ENCODE results near the gene SUGT1.

The SUGT1 gene

GRCh38 chr13:52723181-52723580 lies 70.5 kb downstream of the SUGT1 start:
- H3K9ac ChIP-seq (ENCODE audit: low read length) = no peak overlapping the region
- no peaks in the 10 kb centered on the region for H3K79me2 ChIP-seq (ENCODE audit: low read length)
- H3K9me3 ChIP-seq (ENCODE audit: insufficient read depth, low read length) = no peaks in the 10 kb centered on the region
- no peaks in the 10 kb centered on the region; the same call in 1 of the 2 replicates for H3K27me3 ChIP-seq (ENCODE audit: low read depth, low read length)
- no peaks in the 10 kb centered on the region for H3K36me3 ChIP-seq (replicated peaks; ENCODE audit: low read depth, low read length)
- H3K4me3 ChIP-seq (ENCODE audit: low read length) = no peak overlapping the region
- H3K4me1 ChIP-seq (ENCODE audit: low read length) = no peaks in the 10 kb centered on the region; the same call in 1 of the 2 replicates
- no peak overlapping the region for H3K4me2 ChIP-seq (ENCODE audit: low read length)
- H4K20me1 ChIP-seq (ENCODE audit: insufficient read depth, low read length) = no peaks in the 10 kb centered on the region
- no peak overlapping the region for H3K27ac ChIP-seq (ENCODE audit: low read length)
- no peak for TF ChIP-seq CTCF (IDR thresholded peaks at IDR 0.05; ENCODE audit: low read depth, low read length)
- no peak for TF ChIP-seq EZH2phosphoT487 (IDR thresholded peaks at IDR 0.05; ENCODE audit: low read depth)
- H2AFZ ChIP-seq (ENCODE audit: low read depth, low read length) = no peak overlapping the region

GRCh38 chr13:52725302-52725701 lies 72.7 kb downstream of the SUGT1 start:
- Histone ChIP-seq H3K27me3 (ENCODE audit: low read depth, low read length) (no peaks in the 10 kb centered on the region; the same call in 1 of the 2 replicates), H3K9me3 (ENCODE audit: insufficient read depth, low read length) (no peaks in the 10 kb centered on the region), H3K4me2 (ENCODE audit: low read length) (no peak overlapping the region), H3K4me3 (ENCODE audit: low read length) (no peak overlapping the region), H3K79me2 (ENCODE audit: low read length) (no peaks in the 10 kb centered on the region), H2AFZ (ENCODE audit: low read depth, low read length) (no peak overlapping the region), H3K9ac (ENCODE audit: low read length) (no peak overlapping the region), H4K20me1 (ENCODE audit: insufficient read depth, low read length) (no peaks in the 10 kb centered on the region), H3K36me3 (replicated peaks; ENCODE audit: low read depth, low read length) (no peaks in the 10 kb centered on the region), H3K27ac (ENCODE audit: low read length) (no peak overlapping the region), H3K4me1 (ENCODE audit: low read length) (peaks cover 11% of the 10 kb centered on the region)
- TF ChIP-seq EZH2phosphoT487 (IDR thresholded peaks at IDR 0.05; ENCODE audit: low read depth) (no peak), CTCF (IDR thresholded peaks at IDR 0.05; ENCODE audit: low read depth, low read length) (no peak)

GRCh38 chr13:52726258-52726657 lies 73.6 kb downstream of the SUGT1 start:
- Histone ChIP-seq H3K27me3 (ENCODE audit: low read depth, low read length) (no peaks in the 10 kb centered on the region; the same call in 1 of the 2 replicates), H3K9me3 (ENCODE audit: insufficient read depth, low read length) (no peaks in the 10 kb centered on the region), H3K79me2 (ENCODE audit: low read length) (no peaks in the 10 kb centered on the region), H2AFZ (ENCODE audit: low read depth, low read length) (no peak overlapping the region), H4K20me1 (ENCODE audit: insufficient read depth, low read length) (no peaks in the 10 kb centered on the region), H3K9ac (ENCODE audit: low read length) (no peak overlapping the region), H3K4me3 (ENCODE audit: low read length) (no peak overlapping the region), H3K36me3 (replicated peaks; ENCODE audit: low read depth, low read length) (no peaks in the 10 kb centered on the region), H3K4me2 (ENCODE audit: low read length) (no peak overlapping the region), H3K4me1 (ENCODE audit: low read length) (peaks cover 11% of the 10 kb centered on the region), H3K27ac (ENCODE audit: low read length) (no peak overlapping the region)
- no peak for TF ChIP-seq CTCF (IDR thresholded peaks at IDR 0.05; ENCODE audit: low read depth, low read length)
- TF ChIP-seq EZH2phosphoT487 (IDR thresholded peaks at IDR 0.05; ENCODE audit: low read depth) = no peak

DNA sequence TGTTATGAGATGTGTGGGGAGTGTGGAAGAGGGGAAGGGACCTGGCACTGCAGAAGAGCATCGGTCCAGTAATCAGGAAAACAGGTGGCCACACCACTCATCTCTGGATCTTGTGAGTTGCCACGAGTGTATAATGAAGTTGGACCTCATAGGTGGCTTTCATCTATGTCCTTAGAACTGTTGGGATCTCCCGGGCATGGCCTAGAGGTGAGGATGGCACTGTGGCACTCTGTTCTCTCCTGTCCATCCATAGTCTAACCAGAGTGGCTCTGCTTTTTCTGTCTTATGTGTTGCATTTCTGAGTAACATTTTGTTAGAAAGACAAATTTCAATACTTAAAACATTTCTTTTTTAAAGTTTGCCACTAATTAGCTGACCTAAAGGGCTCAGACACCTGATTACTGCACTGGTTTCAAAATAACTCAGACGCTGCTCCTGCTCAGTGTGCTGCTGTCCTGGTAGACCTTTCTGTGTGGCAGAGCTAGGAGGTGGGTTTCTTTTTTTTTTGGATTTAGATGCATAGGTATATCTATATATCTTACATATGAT lies 81.5 kb downstream of the SUGT1 start:
- H3K27ac ChIP-seq (ENCODE audit: low read length) = no peak overlapping the region
- no peak overlapping the region for H3K9ac ChIP-seq (ENCODE audit: low read length)
- H4K20me1 ChIP-seq (ENCODE audit: insufficient read depth, low read length) = no peaks in the 10 kb centered on the region
- no peak overlapping the region for H2AFZ ChIP-seq (ENCODE audit: low read depth, low read length)
- H3K27me3 ChIP-seq (ENCODE audit: low read depth, low read length) = peaks cover 5% of the 10 kb centered on the region; the same call in 1 of the 2 replicates
- H3K4me1 ChIP-seq (ENCODE audit: low read length) = peaks cover 2% of the 10 kb centered on the region
- H3K79me2 ChIP-seq (ENCODE audit: low read length) = no peaks in the 10 kb centered on the region
- H3K9me3 ChIP-seq (ENCODE audit: insufficient read depth, low read length) = no peaks in the 10 kb centered on the region
- H3K36me3 ChIP-seq (replicated peaks; ENCODE audit: low read depth, low read length) = no peaks in the 10 kb centered on the region
- TF ChIP-seq EZH2phosphoT487 (IDR thresholded peaks at IDR 0.05; ENCODE audit: low read depth) = no peak
- no peak for TF ChIP-seq CTCF (IDR thresholded peaks at IDR 0.05; ENCODE audit: low read depth, low read length)
- no peak overlapping the region for H3K4me3 ChIP-seq (ENCODE audit: low read length)
- H3K4me2 ChIP-seq (ENCODE audit: low read length) = no peak overlapping the region

Measured in OCI-LY3 (cell line).